Measurements from ENCODE around the gene CCDC178.

CCDC178 gene

DNA sequence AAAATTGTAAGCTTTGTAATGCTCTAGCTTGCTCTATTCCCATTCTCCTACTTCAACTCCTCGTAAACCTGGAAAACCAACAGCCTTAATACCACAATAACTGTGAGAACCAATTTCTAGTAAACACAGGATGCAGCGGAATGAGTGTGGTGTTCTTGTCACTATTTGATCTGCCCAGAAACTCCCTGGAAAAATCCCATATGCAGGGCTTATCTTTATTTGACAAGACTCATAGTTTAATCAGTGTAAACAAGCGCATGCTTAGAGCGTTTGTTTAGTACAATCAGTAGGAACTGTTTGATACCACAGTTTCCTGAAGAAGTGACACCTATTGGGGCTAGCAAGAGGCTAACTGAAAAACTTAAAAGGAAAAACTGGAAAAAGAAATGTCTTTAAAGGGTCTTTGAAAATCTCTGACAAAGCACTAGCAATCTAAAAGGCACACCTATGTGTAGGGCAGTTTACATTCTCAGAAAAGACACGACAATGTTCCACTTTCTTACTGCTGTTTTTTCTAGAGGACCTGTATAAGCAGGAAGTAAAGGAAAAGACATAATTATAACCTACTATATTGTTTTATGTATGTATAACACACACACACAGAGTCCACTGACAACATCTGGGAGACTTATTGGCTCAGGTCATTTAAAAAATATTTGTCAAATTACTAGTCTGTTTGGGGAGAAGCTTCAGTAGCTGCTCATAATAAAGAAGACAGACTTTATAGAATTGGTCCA is 426.3 kb downstream of the CCDC178 start:
- Mint-ChIP-seq H3K27ac (no peak overlapping the region), H3K4me1 (no peaks in the 10 kb centered on the region), H3K36me3 (peaks cover 0 to 2% of the 10 kb centered on the region in 2 donors), H3K9me3 (no peaks in the 10 kb centered on the region), H3K27me3 (peaks cover 5 to 12% of the 10 kb centered on the region in 2 donors), H3K4me3 (no peak overlapping the region)
- ATAC-seq (replicated peaks) (no peak), DNase-seq (no peak)

DNA sequence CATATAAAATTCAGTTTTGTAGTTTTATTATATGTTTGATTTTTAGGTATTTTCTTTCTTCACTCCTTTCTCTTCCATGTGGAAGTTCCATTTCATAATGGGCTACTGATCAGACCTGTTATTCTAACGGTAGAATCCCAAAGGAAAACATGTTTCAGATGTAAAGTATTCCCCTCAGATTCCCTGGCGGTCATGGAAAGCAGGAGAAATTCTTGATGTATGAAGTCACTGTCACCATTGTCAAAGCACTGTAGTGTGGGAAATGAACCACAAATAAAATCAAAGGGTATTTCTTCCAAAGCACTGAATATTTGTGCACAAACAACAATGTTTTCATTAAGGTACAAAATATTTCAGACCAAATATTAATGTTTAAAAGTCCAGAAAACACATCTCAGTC is 430.4 kb downstream of the CCDC178 start:
- no peak overlapping the region for H3K27ac Mint-ChIP-seq
- H3K9me3 Mint-ChIP-seq, result no peaks in the 10 kb centered on the region
- ATAC-seq (replicated peaks), result no peak

DNA sequence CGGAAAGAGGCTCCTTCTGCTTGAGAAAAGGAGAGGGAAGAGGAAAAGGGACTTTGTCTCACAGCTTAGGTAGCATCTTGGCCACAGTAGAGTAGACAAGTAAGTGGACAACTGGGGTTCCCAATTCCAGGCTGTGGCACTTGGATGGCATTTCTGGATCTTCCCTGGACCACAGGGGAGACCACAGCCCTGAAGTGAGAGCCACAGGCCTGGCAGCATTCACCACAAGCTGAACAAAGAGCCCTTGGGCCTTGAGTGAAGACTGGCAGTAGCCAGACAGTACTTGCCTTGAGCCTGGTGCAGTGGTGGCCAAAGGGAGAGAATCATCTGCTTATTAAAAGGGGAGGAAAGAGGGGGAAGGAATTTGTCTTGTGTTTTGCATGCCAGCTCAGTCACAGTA is 441.6 kb downstream of the CCDC178 start:
- Mint-ChIP-seq H3K27me3 (peaks cover 24 to 32% of the 10 kb centered on the region in 2 donors), H3K4me1 (no peaks in the 10 kb centered on the region), H3K27ac (no peak overlapping the region), H3K9me3 (peaks cover 4 to 15% of the 10 kb centered on the region in 2 donors), H3K36me3 (no peaks in the 10 kb centered on the region), H3K4me3 (no peak overlapping the region)
- DNase-seq (no peak), ATAC-seq (replicated peaks) (no peak)

More for the DNA sequence above, 430.4 kb downstream of the CCDC178 start:
- Mint-ChIP-seq H3K4me1 (no peaks in the 10 kb centered on the region), H3K27me3 (peaks cover 14 to 17% of the 10 kb centered on the region in 2 donors), H3K4me3 (no peak overlapping the region), H3K36me3 (peaks cover 0 to 2% of the 10 kb centered on the region in 2 donors)
- no peak for DNase-seq

DNA sequence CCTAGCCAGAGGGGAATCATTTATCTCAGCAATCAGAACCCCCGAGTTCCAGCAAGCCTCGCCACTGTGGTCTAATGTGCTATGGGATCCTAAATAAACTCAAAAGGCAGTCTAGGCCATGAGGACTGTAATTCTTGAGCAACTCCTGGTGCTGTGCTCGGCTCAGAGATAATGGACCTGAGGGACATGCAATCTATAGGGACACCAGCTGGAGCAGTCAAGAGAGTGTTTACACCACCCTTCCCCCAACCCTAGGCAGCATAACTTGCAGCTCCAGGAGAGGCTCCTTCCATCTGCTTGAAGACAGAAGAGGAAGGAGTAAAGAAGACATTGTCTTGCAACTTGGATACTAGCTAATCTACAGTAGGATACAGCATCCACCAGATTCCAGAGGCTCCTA is 442.2 kb downstream of the CCDC178 start:
- no peak overlapping the region for H3K4me3 Mint-ChIP-seq
- H3K27ac Mint-ChIP-seq, result no peak overlapping the region
- H3K27me3 Mint-ChIP-seq, result peaks cover 27 to 34% of the 10 kb centered on the region in 2 donors
- peaks cover 4 to 15% of the 10 kb centered on the region in 2 donors for H3K9me3 Mint-ChIP-seq
- H3K36me3 Mint-ChIP-seq, result no peaks in the 10 kb centered on the region
- H3K4me1 Mint-ChIP-seq, result no peaks in the 10 kb centered on the region
- no peak for ATAC-seq (replicated peaks)
- DNase-seq, result no peak

DNA sequence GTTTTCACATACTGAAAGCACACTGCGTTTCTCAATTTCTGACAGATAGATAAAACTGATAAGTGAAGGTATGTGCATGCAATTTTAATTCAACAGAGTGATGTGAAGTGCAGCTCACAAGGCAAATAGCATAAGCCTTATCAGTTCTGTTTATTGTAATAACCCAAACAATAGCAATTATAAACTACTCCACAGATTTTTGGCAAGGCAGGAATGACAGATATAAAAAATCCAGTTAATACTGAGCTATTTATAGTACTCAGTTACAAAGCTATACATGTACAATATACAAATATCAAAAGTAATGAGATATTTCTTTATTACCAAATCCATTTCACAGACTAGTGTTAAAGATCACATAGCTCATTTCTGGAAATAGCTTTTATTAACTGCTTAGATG is 456.8 kb downstream of the CCDC178 start:
- Mint-ChIP-seq H3K4me1 (no peaks in the 10 kb centered on the region), H3K9me3 (no peaks in the 10 kb centered on the region), H3K36me3 (no peaks in the 10 kb centered on the region), H3K27ac (no peak overlapping the region), H3K4me3 (no peak overlapping the region), H3K27me3 (peaks cover 0 to under 1% of the 10 kb centered on the region in 2 donors)
- DNase-seq (no peak), ATAC-seq (replicated peaks) (no peak)

DNA sequence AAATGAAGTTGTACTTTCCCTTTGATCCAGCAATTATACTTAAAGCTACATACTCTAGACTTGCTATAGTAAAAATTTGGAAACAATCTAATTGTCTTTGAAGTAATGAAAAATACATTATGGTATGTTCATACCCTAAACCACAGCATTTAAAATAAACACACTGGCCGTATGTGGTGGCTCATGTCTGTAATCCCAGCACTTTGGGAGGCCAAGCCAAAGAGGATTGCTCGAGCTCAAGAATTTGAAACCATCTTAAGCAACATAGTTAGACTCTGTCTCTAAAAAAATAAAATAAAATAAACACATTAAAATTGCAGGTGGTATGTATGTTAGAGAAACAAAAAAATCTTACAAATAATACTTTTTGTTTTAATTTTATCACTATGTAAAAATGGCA is 459.6 kb downstream of the CCDC178 start:
- no peak overlapping the region for H3K27ac Mint-ChIP-seq
- H3K27me3 Mint-ChIP-seq, result peaks cover 4 to 9% of the 10 kb centered on the region in 2 donors
- no peaks in the 10 kb centered on the region for H3K9me3 Mint-ChIP-seq
- H3K36me3 Mint-ChIP-seq, result no peaks in the 10 kb centered on the region
- ATAC-seq (replicated peaks) (no peak), DNase-seq (no peak)
- no peaks in the 10 kb centered on the region for H3K4me1 Mint-ChIP-seq
- no peak overlapping the region for H3K4me3 Mint-ChIP-seq

DNA sequence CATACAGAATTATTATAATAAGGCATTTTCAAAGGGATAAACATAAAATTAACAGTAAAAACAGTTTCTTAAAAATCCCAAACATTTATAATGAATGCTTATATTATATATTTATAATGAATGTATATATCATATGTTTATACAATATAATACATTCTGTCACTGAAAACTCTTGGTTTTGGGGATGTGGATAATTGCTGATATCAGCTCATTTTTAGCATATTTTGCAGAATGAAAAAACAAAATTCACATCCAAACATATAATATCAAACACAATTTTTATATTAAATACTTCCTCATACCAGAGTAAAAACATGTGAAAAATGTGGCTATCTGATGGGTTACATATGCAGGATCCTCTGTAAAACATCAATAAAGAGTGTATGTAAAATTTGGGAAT is 465.0 kb downstream of the CCDC178 start:
- Mint-ChIP-seq H3K9me3 (peaks cover 0 to 3% of the 10 kb centered on the region in 2 donors), H3K27me3 (peaks cover 14 to 20% of the 10 kb centered on the region in 2 donors), H3K4me3 (no peak overlapping the region), H3K36me3 (no peaks in the 10 kb centered on the region), H3K27ac (no peak overlapping the region), H3K4me1 (peaks cover 3 to 5% of the 10 kb centered on the region in 2 donors)
- ATAC-seq (replicated peaks), result no peak
- DNase-seq, result no peak

DNA sequence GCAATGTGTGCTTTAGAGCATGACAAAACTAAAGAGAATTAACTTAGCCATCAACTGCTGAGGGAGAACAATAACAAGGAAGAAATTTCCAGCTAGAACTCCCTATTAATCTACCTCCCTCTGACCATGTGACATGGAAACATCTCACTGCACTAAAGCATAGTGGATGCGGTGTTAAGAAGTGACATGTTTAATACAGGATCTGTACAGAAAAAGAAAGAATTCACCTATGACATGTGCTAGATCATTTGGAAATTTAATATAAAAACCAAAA is 465.4 kb downstream of the CCDC178 start:
- Mint-ChIP-seq H3K27me3 (peaks cover 14 to 20% of the 10 kb centered on the region in 2 donors), H3K4me3 (no peak overlapping the region), H3K27ac (no peak overlapping the region), H3K4me1 (peaks cover 3 to 5% of the 10 kb centered on the region in 2 donors), H3K36me3 (no peaks in the 10 kb centered on the region), H3K9me3 (peaks cover 0 to 3% of the 10 kb centered on the region in 2 donors)
- no peak for ATAC-seq (replicated peaks)
- DNase-seq, result no peak

DNA sequence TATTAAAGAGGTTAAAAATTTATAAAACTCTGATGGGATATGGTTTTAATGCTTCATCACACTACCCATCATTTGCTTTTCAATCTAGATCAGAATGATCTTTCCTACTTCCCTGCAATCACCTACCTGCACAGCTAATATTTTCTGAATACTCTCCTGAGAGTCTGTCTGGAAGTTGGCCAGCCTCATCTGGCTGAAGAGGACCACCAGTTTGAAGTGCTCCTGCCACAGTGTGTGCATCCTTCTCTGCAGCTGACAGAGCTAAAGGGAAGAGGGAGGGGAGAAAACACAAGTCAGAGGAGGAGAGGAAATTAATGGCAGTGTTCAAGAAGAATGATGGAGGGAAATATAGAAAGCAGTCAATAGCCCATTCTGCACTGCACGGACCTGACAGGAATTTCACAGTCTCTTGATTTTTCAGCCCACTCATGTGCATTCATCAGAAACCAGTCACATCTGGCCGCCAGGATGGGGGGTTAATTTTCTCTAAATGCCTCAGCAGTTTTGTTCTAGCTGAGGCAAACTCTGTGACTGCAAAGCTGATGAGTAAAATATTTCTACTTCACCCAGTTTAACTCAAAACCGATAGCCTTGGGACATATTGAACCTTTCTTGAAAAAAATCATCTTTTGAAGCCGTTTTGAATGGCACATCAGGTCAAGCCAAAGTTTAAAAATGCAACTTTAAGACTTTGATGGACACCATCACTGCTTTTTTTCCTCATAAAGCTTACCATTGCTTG is 465.9 kb downstream of the CCDC178 start:
- H3K4me3 Mint-ChIP-seq, result no peak overlapping the region
- DNase-seq (no peak), ATAC-seq (replicated peaks) (peak in 1 of 2 donors; percentile 84)
- H3K27ac Mint-ChIP-seq, result no peak overlapping the region
- peaks cover 0 to 3% of the 10 kb centered on the region in 2 donors for H3K9me3 Mint-ChIP-seq
- peaks cover 15 to 20% of the 10 kb centered on the region in 2 donors for H3K27me3 Mint-ChIP-seq
- no peaks in the 10 kb centered on the region for H3K36me3 Mint-ChIP-seq
- peaks cover 3 to 5% of the 10 kb centered on the region in 2 donors for H3K4me1 Mint-ChIP-seq

DNA sequence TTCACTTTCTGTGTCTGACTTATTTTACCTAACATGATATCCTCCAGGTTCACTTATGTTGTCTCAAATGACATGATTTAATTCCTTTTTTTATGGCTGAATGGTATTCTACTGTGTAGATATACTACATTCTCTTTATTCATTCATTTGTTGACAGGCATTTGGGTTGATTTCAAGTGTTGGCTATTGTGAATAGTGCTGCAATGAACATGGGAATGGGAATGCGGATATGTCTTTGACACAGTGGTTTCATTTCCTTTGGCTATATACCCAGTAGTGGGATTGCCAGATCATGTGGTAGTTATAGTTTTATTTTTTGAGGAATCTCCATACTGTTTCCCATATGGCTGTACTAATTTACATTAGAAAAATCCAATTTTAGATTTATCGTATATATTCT is 472.3 kb downstream of the CCDC178 start:
- no peak overlapping the region for H3K4me3 Mint-ChIP-seq
- ATAC-seq (replicated peaks), result no peak
- no peaks in the 10 kb centered on the region for H3K4me1 Mint-ChIP-seq

DNA sequence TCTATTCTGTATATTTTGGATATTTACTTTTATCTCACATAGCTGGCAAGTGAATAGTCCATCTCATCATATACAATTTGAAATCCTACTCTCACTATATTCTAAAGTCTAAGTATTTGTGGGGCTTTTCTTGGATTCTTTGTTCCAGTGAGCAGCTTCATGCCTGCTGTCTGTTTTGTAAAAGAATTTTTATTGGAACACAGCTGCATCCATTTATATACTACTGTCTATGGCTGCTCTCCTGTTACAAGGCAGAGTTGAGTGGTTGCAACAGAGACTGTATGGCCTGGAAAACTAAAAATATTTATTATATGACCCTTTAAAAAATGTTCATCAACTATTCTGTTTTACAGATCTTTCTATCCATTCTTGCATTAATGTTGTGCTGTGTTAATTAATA is 474.4 kb downstream of the CCDC178 start:
- no peak for DNase-seq
- H3K36me3 Mint-ChIP-seq, result no peaks in the 10 kb centered on the region
- no peak overlapping the region for H3K27ac Mint-ChIP-seq
- ATAC-seq (replicated peaks), result no peak
- H3K4me3 Mint-ChIP-seq, result no peak overlapping the region
- H3K9me3 Mint-ChIP-seq, result no peaks in the 10 kb centered on the region
- no peaks in the 10 kb centered on the region for H3K4me1 Mint-ChIP-seq
- peaks cover 24 to 30% of the 10 kb centered on the region in 2 donors for H3K27me3 Mint-ChIP-seq

More for the DNA sequence above, 472.3 kb downstream of the CCDC178 start:
- DNase-seq, result no peak
- peaks cover 24 to 28% of the 10 kb centered on the region in 2 donors for H3K27me3 Mint-ChIP-seq
- no peaks in the 10 kb centered on the region for H3K36me3 Mint-ChIP-seq
- H3K27ac Mint-ChIP-seq, result no peak overlapping the region
- H3K9me3 Mint-ChIP-seq, result peaks cover 0 to 3% of the 10 kb centered on the region in 2 donors

DNA sequence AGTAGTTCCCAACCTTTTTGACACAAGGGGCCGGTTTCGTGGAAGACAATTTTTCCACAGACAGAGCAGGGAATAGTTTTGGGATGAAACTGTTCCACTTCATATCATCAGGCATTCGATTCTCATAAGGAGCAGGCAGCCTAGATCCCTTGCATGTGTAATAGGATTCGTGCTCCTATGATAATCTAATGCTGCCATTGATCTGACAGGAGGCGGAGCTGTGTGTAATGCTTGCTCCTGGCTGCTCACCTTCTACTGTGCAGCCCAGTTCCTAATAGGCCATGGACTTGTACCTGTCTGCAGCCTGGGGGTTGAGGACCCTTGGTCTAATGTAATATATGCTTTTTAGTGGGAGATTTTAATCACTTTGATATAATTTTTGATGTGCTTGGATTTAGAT is 479.0 kb downstream of the CCDC178 start:
- DNase-seq, result no peak
- Mint-ChIP-seq H3K27ac (no peak overlapping the region), H3K4me1 (no peaks in the 10 kb centered on the region), H3K36me3 (no peaks in the 10 kb centered on the region), H3K9me3 (no peaks in the 10 kb centered on the region), H3K4me3 (no peak overlapping the region), H3K27me3 (peaks cover 22 to 41% of the 10 kb centered on the region in 2 donors)
- no peak for ATAC-seq (replicated peaks)

DNA sequence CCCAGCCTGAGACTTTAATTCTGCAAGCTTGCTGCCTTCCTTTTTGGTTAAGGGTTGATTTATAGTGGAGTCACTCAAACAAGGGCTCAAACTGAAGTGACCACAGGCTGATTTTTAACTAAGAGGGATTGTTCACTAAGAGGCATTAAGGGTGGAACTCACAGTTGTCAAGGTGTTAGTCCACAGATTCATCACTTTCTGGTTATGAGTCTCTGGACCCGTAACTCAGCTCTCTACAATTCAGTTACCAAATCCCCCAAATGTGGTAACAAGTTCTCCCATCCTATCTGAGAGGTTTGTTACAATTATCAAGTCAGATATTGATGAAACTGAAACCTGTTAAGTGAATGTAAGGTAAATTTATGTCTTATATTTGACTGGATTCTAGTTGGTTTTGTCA is 481.8 kb downstream of the CCDC178 start:
- H3K36me3 Mint-ChIP-seq, result no peaks in the 10 kb centered on the region
- no peaks in the 10 kb centered on the region for H3K4me1 Mint-ChIP-seq
- ATAC-seq (replicated peaks), result peak in 1 of 2 donors; percentile 46
- peaks cover 26 to 38% of the 10 kb centered on the region in 2 donors for H3K27me3 Mint-ChIP-seq
- no peak overlapping the region for H3K4me3 Mint-ChIP-seq
- H3K9me3 Mint-ChIP-seq, result no peaks in the 10 kb centered on the region
- DNase-seq, result no peak
- H3K27ac Mint-ChIP-seq, result no peak overlapping the region

DNA sequence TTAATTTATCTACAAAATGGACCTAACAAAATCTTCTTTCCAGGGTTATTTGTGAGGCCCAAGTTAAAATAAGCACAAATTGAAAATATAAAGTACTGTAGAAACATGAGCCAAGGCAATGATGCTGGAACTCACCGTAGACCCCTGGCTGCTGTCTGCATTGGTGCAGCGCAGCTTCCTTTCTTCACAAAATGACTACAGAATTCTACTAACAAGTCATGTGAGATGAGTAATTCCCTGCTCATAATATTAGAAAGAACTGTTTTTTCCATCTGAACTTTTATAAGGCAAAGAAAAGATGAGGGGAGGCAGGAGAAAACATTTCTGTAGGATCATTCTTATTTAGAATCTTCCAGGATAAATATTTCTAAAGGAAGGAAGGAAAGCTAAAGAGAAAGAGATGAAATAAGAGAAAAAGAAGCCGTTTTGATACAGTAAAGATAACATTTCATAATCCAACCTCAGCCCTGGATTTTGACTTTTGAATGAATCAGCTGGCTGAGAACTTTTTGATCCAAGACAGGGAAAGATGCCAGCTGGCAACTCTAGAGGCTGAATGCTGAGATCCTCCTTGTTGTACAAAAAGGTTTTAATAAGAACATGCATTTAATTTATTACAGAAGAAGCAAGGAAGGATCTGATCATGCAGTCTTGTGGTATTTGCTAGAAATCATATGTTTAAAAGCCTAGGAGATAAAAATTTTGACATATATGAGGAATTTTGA is 483.8 kb downstream of the CCDC178 start:
- Mint-ChIP-seq H3K4me1 (no peaks in the 10 kb centered on the region), H3K27me3 (peaks cover 28 to 42% of the 10 kb centered on the region in 2 donors), H3K9me3 (peaks cover 6% of the 10 kb centered on the region in 2 donors), H3K27ac (no peak overlapping the region), H3K36me3 (peaks cover 6% of the 10 kb centered on the region in 2 donors), H3K4me3 (no peak overlapping the region)
- ATAC-seq (replicated peaks), result no peak
- DNase-seq, result no peak

Measured in stimulated activated naive B cell treated with anti-CD40 and anti-IgM and Interleukin-4, amounts not matched to agents 10 μg/mL and 1 μg/mL and 100 μg/mL, for 72 hours (primary cell).